Lower leg skin (tissue), 3 donors: ENCODE results near the gene PLA2G2D.

Experiments used
- CTCF ChIP-seq, 3 donors: fragments of 450-650 bp; IDR thresholded peaks; one replicate each; pipeline ENCODE4 v1.5.1; 2016; ENCODE audit warnings: antibody characterized with exemption in 3 of 3, mild to moderate bottlenecking in 3 of 3, moderate library complexity in 2 of 3
- POLR2A ChIP-seq, 2 donors: fragments of 450-650 bp; IDR thresholded peaks; one replicate each; pipeline ENCODE4 v1.6.1; 2016 to 2017; ENCODE audit warnings: antibody characterized with exemption in 2 of 2, mild to moderate bottlenecking in 1 of 2, moderate library complexity in 1 of 2

DNA sequence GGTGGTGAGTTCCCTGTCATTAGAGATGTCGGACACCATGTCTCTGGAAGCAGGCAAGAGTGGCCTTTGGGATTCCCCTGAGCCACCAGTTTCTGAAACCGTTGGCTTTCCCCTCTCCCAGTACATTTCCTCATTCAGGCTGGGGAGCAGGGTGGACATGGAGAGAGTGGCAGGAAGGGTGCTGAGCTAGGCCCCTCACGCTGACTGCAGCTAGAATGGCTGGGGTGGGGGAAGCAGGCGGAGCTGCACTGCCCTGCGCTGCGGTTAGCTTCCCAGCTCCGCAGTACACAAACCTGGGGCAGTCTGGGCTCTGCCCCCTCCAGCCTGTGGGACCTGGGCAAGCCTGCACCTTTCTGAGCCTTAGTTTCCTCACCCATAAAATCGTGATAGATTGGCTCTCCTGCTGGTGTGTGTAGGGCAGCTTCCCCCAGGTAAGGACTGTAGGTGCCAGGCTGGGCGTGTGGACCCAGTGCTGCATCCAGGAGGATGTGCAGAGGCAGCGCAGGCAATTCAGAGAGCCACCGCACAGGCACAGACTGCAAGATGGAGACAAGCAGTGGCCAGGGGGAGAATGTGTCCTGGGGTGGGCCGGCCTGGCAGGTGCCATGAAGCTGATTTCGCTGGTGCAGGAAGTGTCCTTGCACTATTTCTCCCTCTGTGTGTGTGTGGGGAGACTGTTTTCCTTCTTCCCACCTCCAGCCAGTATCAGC is 22.8 kb upstream of the PLA2G2D start:
- TF ChIP-seq POLR2A (IDR thresholded peaks at IDR 0.05) (no peak), CTCF (IDR thresholded peaks at IDR 0.05) (no peak)
